ENCODE measurements around the gene CFAP46.

DNA sequence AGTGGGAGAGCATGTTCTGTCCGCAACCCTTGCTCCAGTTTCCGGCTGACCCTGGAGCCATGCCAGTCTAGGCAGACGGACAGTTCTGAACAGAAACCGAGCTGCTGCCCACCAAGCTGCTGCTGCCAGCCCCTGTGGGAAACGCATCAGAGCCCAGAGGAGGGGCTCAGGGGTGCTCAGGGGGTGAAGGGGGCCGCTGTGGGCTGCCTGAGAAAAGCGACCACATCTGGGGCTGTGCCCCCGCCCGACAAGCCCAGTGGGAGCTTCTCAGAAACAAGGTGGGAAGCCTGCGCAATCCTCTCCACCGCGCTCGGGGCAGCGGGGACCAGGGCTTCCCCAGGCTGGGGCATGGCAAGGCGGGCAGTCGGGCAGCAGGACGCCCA, 38.8 kb upstream of the CFAP46 start:
- TF ChIP-seq POLR2AphosphoS5 (IDR thresholded peaks at IDR 0.05; ENCODE audit: low read depth, low read length), result no peak
- TF ChIP-seq, protein P1, sequence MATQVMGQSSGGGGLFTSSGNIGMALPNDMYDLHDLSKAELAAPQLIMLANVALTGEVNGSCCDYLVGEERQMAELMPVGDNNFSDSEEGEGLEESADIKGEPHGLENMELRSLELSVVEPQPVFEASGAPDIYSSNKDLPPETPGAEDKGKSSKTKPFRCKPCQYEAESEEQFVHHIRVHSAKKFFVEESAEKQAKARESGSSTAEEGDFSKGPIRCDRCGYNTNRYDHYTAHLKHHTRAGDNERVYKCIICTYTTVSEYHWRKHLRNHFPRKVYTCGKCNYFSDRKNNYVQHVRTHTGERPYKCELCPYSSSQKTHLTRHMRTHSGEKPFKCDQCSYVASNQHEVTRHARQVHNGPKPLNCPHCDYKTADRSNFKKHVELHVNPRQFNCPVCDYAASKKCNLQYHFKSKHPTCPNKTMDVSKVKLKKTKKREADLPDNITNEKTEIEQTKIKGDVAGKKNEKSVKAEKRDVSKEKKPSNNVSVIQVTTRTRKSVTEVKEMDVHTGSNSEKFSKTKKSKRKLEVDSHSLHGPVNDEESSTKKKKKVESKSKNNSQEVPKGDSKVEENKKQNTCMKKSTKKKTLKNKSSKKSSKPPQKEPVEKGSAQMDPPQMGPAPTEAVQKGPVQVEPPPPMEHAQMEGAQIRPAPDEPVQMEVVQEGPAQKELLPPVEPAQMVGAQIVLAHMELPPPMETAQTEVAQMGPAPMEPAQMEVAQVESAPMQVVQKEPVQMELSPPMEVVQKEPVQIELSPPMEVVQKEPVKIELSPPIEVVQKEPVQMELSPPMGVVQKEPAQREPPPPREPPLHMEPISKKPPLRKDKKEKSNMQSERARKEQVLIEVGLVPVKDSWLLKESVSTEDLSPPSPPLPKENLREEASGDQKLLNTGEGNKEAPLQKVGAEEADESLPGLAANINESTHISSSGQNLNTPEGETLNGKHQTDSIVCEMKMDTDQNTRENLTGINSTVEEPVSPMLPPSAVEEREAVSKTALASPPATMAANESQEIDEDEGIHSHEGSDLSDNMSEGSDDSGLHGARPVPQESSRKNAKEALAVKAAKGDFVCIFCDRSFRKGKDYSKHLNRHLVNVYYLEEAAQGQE (IDR thresholded peaks at IDR 0.05; ENCODE audit: insufficient read depth in 1 of 2, low read depth in 2 of 2, low read length in 2 of 2), result no peak
- no peak for TF ChIP-seq SIN3A (IDR thresholded peaks at IDR 0.05; ENCODE audit: borderline replicate concordance, insufficient read depth, low read length)
- TF ChIP-seq TAF1 (IDR thresholded peaks at IDR 0.05; ENCODE audit: borderline replicate concordance, insufficient read depth, low read length), result no peak
- no peak for TF ChIP-seq FOXP2 (optimal IDR thresholded peaks at IDR 0.05; ENCODE audit: borderline replicate concordance, extremely low read depth, extremely low read length, insufficient read depth)
